K562 (cell line): Measurements from ENCODE around the gene ITGAD. TPM values are rescaled to one million over a fixed set of nuclear protein-coding genes. Genes with fewer than 3 reads are reported as not detected.

Source experiments
- ATAC-seq: fragments of 200-7000 bp; cut with Tn5 transposase; 3 replicates; pipeline ENCODE4 v1.9.1; 2020; ENCODE audit warnings: moderate library complexity
- BruUV-seq: library from RNA; stranded (reverse); fragments of 400-500 nt; replicated peaks from 2 replicates; lab custom pipeline; 2021; lab: Mats Ljungman, UMichigan
- CTCF ChIA-PET: fragments of 300-600 bp; formaldehyde crosslinking; extraction: SDS; loops from one replicate; lab custom pipeline; 2021; ENCODE audit warnings: low intra/inter-chr PET ratio; lab: Yijun Ruan, JAX
- POLR2A ChIA-PET: fragments of 300-600, 350-650 bp; sonication (Branson Sonifier 250); formaldehyde crosslinking; extraction: SDS; loops from one replicate; lab custom pipeline; 2021; ENCODE audit warnings: antibody characterized with exemption, inconsistent platforms; lab: Yijun Ruan, JAX
- DNase-seq, 4 experiments: peaks; one replicate each; pipeline versions ENCODE4 v3.0.0 to v3.0.0-alpha.2; 2011 to 2018; ENCODE audit warnings: low spot score in 3 of 4, mixed read lengths in 3 of 4; ENCODE audit errors: extremely low read depth in 1 of 4
- FAIRE-seq: peaks from 2 replicates; lab custom pipeline; 2011; peaks lifted over from hg19 to GRCh38; lab: Jason Lieb, UNC
- H2AFZ ChIP-seq: 2 replicates; pipeline ENCODE4 v1.6.0; 2011; ENCODE audit warnings: low read depth, low read length, control low read depth, inconsistent platforms
- H3K27ac ChIP-seq: fragments of 200-600 bp; 3 replicates; pipeline ENCODE4 v1.8.0; 2011; ENCODE audit warnings: low read depth, mild to moderate bottlenecking, control low read depth, inconsistent platforms, low read length, moderate library complexity, mixed read lengths; ENCODE audit errors: extremely low read depth
- H3K27me3 ChIP-seq, 2 experiments: fragments of 300-600 bp in 1 of 2; 2 replicates in 1 of 2; 3 replicates in 1 of 2; pipeline versions ENCODE4 v1.6.0 to v1.8.0; 2011; ENCODE audit warnings: inconsistent platforms in 2 of 2, low read length in 2 of 2, mild to moderate bottlenecking in 1 of 2, mixed read lengths in 1 of 2, moderate library complexity in 1 of 2; ENCODE audit not compliant: control insufficient read depth in 2 of 2, insufficient read depth in 2 of 2
- H3K36me3 ChIP-seq: fragments of 300-600 bp; 3 replicates; pipeline ENCODE4 v1.8.0; 2011; ENCODE audit warnings: mild to moderate bottlenecking, low read length, inconsistent platforms; ENCODE audit not compliant: control insufficient read depth, insufficient read depth
- H3K4me1 ChIP-seq, 2 experiments: fragments of 200-600 bp in 1 of 2; replicated peaks in 1 of 2; 2 replicates in 1 of 2; 3 replicates in 1 of 2; pipeline versions ENCODE4 v1.5.1 to v1.8.0; 2011; ENCODE audit warnings: inconsistent platforms in 2 of 2, low read length in 2 of 2, mild to moderate bottlenecking in 1 of 2, mixed read lengths in 1 of 2, moderate library complexity in 1 of 2; ENCODE audit not compliant: control insufficient read depth in 2 of 2, insufficient read depth in 2 of 2
- H3K4me2 ChIP-seq: 2 replicates; pipeline ENCODE4 v1.6.1; 2011; ENCODE audit warnings: low read length, control low read depth, inconsistent platforms, mixed read lengths; ENCODE audit not compliant: insufficient read depth
- H3K4me3 ChIP-seq: fragments of 200-600 bp; sonication (generic), shearing (Covaris generic); 2 replicates; pipeline ENCODE4 v1.5.1; 2016; ENCODE audit warnings: control low read depth, inconsistent platforms
- H3K79me2 ChIP-seq: fragments of 200-600 bp; 3 replicates; pipeline ENCODE4 v1.8.0; 2011; ENCODE audit warnings: low read length, inconsistent platforms; ENCODE audit not compliant: control insufficient read depth, insufficient read depth
- H3K9ac ChIP-seq, 2 experiments: 2 replicates each; pipeline versions ENCODE4 v1.6.0 to v1.6.1; 2011; ENCODE audit warnings: low read depth in 2 of 2, low read length in 2 of 2, control low read depth in 1 of 2, inconsistent platforms in 1 of 2, mild to moderate bottlenecking in 1 of 2, mixed read lengths in 1 of 2; ENCODE audit not compliant: insufficient read depth in 1 of 2
- H3K9me1 ChIP-seq: one replicate; pipeline ENCODE4 v1.6.0; 2011; ENCODE audit warnings: inconsistent platforms, mild to moderate bottlenecking, low read length, moderate library complexity; ENCODE audit not compliant: control insufficient read depth, insufficient read depth
- H3K9me3 ChIP-seq: replicated peaks from 2 replicates; pipeline ENCODE4 v1.5.1; 2011; ENCODE audit warnings: low read depth, low read length, inconsistent platforms; ENCODE audit not compliant: control insufficient read depth, insufficient read depth
- H4K20me1 ChIP-seq: replicated peaks from 2 replicates; pipeline ENCODE4 v1.6.1; 2011; ENCODE audit warnings: low read length, inconsistent platforms, mixed read lengths; ENCODE audit not compliant: control insufficient read depth, insufficient read depth
- CEBPZ ChIP-seq: fragments of 150-350 bp; IDR thresholded peaks from 2 replicates; pipeline ENCODE4 v1.6.1; 2014; ENCODE audit warnings: low read depth, mild to moderate bottlenecking, low read length, borderline replicate concordance
- E2F1 ChIP-seq: sonication (generic); formaldehyde crosslinking; IDR thresholded peaks from 2 replicates; pipeline ENCODE4 v1.8.1; 2023; ENCODE audit warnings: mild to moderate bottlenecking, missing genetic modification reagents, moderate library complexity
- GABPB2 ChIP-seq: fragments of 250-450 bp; sonication (Bioruptor Pico); conservative IDR thresholded peaks from 2 replicates; pipeline ENCODE4 v1.5.1; 2021; ENCODE audit warnings: mild to moderate bottlenecking
- HDGF ChIP-seq: fragments of 450-650 bp; IDR thresholded peaks from 2 replicates; pipeline ENCODE4 v1.6.1; 2016
- HLTF ChIP-seq: fragments of 450-650 bp; IDR thresholded peaks from 2 replicates; pipeline ENCODE4 v1.6.1; 2016
- KLF10 ChIP-seq: fragments of 250-450 bp; sonication (Bioruptor Pico); IDR thresholded peaks from 2 replicates; pipeline ENCODE4 v1.6.1; 2021; ENCODE audit warnings: matching md5 sums
- PHB2 ChIP-seq: fragments of 450-650 bp; IDR thresholded peaks from 2 replicates; pipeline ENCODE4 v1.6.1; 2017; ENCODE audit warnings: low read depth
- POLR2G ChIP-seq: fragments of 200-400 bp; formaldehyde crosslinking; IDR thresholded peaks from 2 replicates; pipeline ENCODE4 v1.6.1; 2017; ENCODE audit warnings: low read depth, mild to moderate bottlenecking, antibody characterized with exemption, low read length, moderate library complexity
- TOE1 ChIP-seq, 2 experiments: fragments of 450-650 bp in 1 of 2; sonication (generic) in 1 of 2; formaldehyde crosslinking in 1 of 2; IDR thresholded peaks; 2 replicates each; pipeline versions ENCODE4 v1.7.1 to v1.8.0; 2016 to 2022; ENCODE audit warnings: borderline replicate concordance in 2 of 2, mild to moderate bottlenecking in 2 of 2, antibody characterized with exemption in 1 of 2, inconsistent platforms in 1 of 2, low read depth in 1 of 2, missing genetic modification reagents in 1 of 2, moderate library complexity in 1 of 2
- WGBS: fragments of 100-300 bp; shearing (Covaris generic); methylation state at CpG from one replicate; pipeline ENCODE4 v1.1.6; 2016; ENCODE audit warnings: low coverage, mixed read lengths; ENCODE audit not compliant: insufficient coverage; ENCODE audit errors: missing lambda C conversion rate; 5-methylcytosine and 5-hydroxymethylcytosine counted together
- in situ Hi-C: fragments of 300-500 bp; cut with MboI; formaldehyde crosslinking; loops from 4 replicates; pipeline ENCODE4 v1.15.0; 2018; ENCODE audit warnings: inconsistent platforms, mixed read lengths
- intact Hi-C: fragments of 100-400 bp; cut with micrococcal nuclease; formaldehyde crosslinking; loops from 2 replicates; pipeline ENCODE4 v1.14.2; 2022
- polyA plus RNA-seq, 8 experiments: library from polyadenylated mRNA; depleted of rRNA in 4 of 8; stranded (reverse) in 5 of 8; unstranded in 3 of 8; fragments of >200 nt; fragmentation: Nextera tagmentation in 2 of 8; fragmentation: Illumina TruSeq in 1 of 8; extraction: Ambion mirVana in 2 of 8; extraction: Trizol in 1 of 8; gene quantifications; 2 replicates each; pipeline versions ENCODE4 v1.2.1 to v1.2.3, GENCODE V29; 2011 to 2014; ENCODE audit warnings: inconsistent platforms in 1 of 8, missing spikeins in 1 of 8
- total RNA-seq, 7 experiments: library from RNA; depleted of rRNA in 6 of 7; stranded (reverse); fragments of >200 nt in 6 of 7; fragmentation: Illumina TruSeq in 2 of 7; extraction: Trizol in 2 of 7; gene quantifications; 2 replicates each; pipeline versions ENCODE4 v1.2.1 to v1.2.3, GENCODE V29; 2011 to 2021; ENCODE audit warnings: low replicate concordance in 1 of 7

Gene ITGAD
- total and polyA plus RNA-seq, 9 of the 15 experiments (the other 6 are each of a cell fraction or from before 2014, with no cell fraction given): not detected

- POLR2A ChIA-PET: no interaction called here
- 24% methylated on average over 13 of the region's 18 CpGs for WGBS
- no peak for ATAC-seq
These were observed 4.0 kb downstream of the ITGAD start for GRCh38 chr16:31397096-31397660.

GRCh38 chr16:31397701-31398100, 4.6 kb downstream of the ITGAD start:
- Histone ChIP-seq H3K79me2 (no peaks in the 10 kb centered on the region), H3K9ac (peak overlapping the region in 1 of 2 experiments; percentile 58; a peak in 1 of 4 replicates), H3K9me3 (no peaks in the 10 kb centered on the region), H2AFZ (no peak overlapping the region), H3K9me1 (no peaks in the 10 kb centered on the region), H3K4me1 (peaks cover 0 to 7% of the 10 kb centered on the region in 2 experiments; a peak in 2 of 5 replicates), H4K20me1 (no peaks in the 10 kb centered on the region), H3K27ac (no peak overlapping the region), H3K27me3 (peaks cover 3 to 9% of the 10 kb centered on the region in 2 experiments; a peak in 3 of 5 replicates), H3K4me2 (no peak overlapping the region), H3K4me3 (no peak overlapping the region), H3K36me3 (no peaks in the 10 kb centered on the region)
- in situ Hi-C loops (no loop called here), intact Hi-C loops (no loop called here)
- POLR2A ChIA-PET: no interaction called here
- ATAC-seq: no peak
- no peak for DNase-seq
- no TSS peak for BruUV-seq
- CTCF ChIA-PET: no interaction called here
- FAIRE-seq: no peak
- WGBS: 36% methylated on average over 7 of the region's 9 CpGs
- TF ChIP-seq HDGF (no peak), CEBPZ (no peak), GABPB2 (no peak), HLTF (no peak), KLF10 (CRISPR knock-in tag) (no peak), E2F1 (CRISPR knock-in tag) (no peak), PHB2 (no peak)

More at GRCh38 chr16:31397096-31397660, 4.0 kb downstream of the ITGAD start:
- Histone ChIP-seq H3K9me3 (no peaks in the 10 kb centered on the region), H3K27me3 (peaks cover 3 to 11% of the 10 kb centered on the region in 2 experiments; a peak in 3 of 5 replicates), H3K9me1 (no peaks in the 10 kb centered on the region), H3K4me1 (peaks cover 0 to 7% of the 10 kb centered on the region in 2 experiments; a peak in 2 of 5 replicates), H3K4me2 (no peak overlapping the region), H2AFZ (no peak overlapping the region), H3K4me3 (no peak overlapping the region), H3K36me3 (no peaks in the 10 kb centered on the region), H3K9ac (peak overlapping the region in 1 of 2 experiments; percentile 45; a peak in 1 of 4 replicates), H3K27ac (no peak overlapping the region), H4K20me1 (no peaks in the 10 kb centered on the region)
- intact Hi-C loops: no loop called here
- BruUV-seq: no TSS peak
- no peak for DNase-seq
- CTCF ChIA-PET: interaction anchor here (0.7 kb wide), 1 partner anchor 12 kb away, joined by 4 read pairs; no protein-coding TSS in a partner anchor
- TF ChIP-seq TOE1 (IDR thresholded peaks at IDR 0.05; ENCODE audit: borderline replicate concordance) (no peak), TOE1 (CRISPR knock-in tag; IDR thresholded peaks at IDR 0.05; ENCODE audit: borderline replicate concordance, low read depth) (no peak), POLR2G (0 out of 2 replicates have a peak, but pooled peaks have one; percentile 16)
- TF ChIP-seq, all 486 proteins: peak for 1
- in situ Hi-C loops: no loop called here
- no peak for FAIRE-seq
- H3K79me2 ChIP-seq: no peaks in the 10 kb centered on the region
